Raji (cell line): Measurements from ENCODE around the gene TBCD.

Source experiments
- POLR2A ChIP-seq: IDR thresholded peaks from 2 replicates; pipeline ENCODE4 v1.6.1; 2011; ENCODE audit warnings: low read depth, low read length, control low read depth; ENCODE audit not compliant: insufficient read depth

TBCD gene

GRCh38 chr17:82920715-82921114 is 168.8 kb downstream of the TBCD start:
- TF ChIP-seq POLR2A, result no peak

DNA sequence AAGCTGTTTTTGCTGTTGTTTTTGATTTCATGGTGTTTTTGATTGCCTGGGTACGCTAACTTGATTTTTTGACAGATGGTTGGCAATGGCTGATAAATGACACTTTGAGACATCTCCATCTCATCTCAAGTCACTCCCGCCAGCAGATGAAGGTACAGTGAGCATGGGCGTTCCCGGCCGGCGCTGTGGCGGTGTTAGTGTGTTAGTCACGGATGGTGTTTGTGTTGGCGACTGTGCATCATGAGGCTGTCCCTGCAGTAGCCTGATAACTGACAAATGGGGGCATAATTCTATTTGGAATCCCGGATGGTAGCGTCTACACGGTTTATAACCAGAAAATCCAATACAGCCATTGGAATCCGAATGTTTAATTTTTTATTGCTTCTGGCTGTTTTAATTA is 169.6 kb downstream of the TBCD start:
- TF ChIP-seq POLR2A, result no peak

GRCh38 chr17:82922646-82923045 is 170.8 kb downstream of the TBCD start:
- TF ChIP-seq POLR2A, result no peak

- no peak for TF ChIP-seq POLR2A
Measured at GRCh38 chr17:82923366-82924113, 171.7 kb downstream of the TBCD start.

DNA sequence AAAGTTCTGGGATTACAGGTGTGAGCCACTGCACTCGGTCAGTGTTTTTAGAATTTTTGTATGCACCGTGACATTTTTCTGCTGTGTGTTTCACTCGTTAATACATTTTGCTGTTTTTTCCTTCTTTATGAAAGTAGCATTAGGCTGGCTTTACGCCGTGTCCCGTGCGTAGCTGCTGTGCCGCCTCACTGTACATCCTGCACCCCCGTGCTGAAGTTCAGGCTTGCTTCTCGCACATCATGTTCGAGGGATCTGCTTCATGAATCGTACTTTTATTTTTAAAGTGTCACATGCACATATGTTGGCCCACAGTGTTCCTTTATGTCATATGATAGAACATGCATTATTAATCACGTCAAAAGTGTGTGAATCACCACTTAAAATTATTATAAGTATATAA is 172.3 kb downstream of the TBCD start:
- TF ChIP-seq POLR2A, result no peak

GRCh38 chr17:82924812-82925211 is 172.9 kb downstream of the TBCD start:
- TF ChIP-seq POLR2A, result no peak

DNA sequence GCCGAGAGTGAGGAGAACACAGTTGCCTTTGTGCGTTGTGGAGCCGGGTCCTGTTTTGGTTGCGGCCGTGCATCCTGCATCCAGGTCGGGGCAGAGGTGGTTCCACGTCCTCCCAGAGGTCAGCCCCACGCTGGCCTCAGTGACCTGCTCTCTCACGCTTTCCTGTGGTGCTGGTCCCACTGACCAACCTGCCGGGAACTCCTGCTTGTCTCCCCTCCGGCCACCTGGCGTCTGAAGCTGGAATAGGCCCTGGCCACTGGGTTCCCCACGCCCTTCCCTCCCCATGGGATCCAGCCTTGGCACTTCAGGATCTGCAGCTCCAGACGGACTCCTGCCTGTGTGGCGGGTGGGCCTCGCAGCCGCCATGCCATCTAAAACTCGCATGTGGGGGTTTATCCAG is 173.5 kb downstream of the TBCD start:
- no peak for TF ChIP-seq POLR2A

- TF ChIP-seq POLR2A, result no peak
Measured at GRCh38 chr17:82926081-82926480, 174.2 kb downstream of the TBCD start.

- no peak for TF ChIP-seq POLR2A
Measured at GRCh38 chr17:82926716-82927115, 174.9 kb downstream of the TBCD start.

DNA sequence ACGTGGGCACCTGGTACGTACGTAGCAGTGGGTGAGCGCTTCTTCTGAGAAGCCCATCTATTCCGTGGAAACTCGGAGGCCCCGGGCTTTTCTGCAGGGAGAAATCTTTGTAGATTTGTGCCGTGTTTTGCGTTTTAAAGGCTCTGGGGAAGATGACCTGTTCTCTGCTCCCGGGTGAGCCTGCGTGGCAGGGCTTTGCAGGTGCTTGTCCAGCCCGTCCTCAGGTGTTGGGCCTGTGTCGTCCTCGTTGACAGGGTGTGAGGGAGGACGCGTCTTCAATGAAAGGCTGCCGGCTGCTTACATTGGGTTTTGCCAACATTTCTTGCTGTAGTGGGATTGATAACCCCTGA is 175.4 kb downstream of the TBCD start:
- no peak for TF ChIP-seq POLR2A

DNA sequence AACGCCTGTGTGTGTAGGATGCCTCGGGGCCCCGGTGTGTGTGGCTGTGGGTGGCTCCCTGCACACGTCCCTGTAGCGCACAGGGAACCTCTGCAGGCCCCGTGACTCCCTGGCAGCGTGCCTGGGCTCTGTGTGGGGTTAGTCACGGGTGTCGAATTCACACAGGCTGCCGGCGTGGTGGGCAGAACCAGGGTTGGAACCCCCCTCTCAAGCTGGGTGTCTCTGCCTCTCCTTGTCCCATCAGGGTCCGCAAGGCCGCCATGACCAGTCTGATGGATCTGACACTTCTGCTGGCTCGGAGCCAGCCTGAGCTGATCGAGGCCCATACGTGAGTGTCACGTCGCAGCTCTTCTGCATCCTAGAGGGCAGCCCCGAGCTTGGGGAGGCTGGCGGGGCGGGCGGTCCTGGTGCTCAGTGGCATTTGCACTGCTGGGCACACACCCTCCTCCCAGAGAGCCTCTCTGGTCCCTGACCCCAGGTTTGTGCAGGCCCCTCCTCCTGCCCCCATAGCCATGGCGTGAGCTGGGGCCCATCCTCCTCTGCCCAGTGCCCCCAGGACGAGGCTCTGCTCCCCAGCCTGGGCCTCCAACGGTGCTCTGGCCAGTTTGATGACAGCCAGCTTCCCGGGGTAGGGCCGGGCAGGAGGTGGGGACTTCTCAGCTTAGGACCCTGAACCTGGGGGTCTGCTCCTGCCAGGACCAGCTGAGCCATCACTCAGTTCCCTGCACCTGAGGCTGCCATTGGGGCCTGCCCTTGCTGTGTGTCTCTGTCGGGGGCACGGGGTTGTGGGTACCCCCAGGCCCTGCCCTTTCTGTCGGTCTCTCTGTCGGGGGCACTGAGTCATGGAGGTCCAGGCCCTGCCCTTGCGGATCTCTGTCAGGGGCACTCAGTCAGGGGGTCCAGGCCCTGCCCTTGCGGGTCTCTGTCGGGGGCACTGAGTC is 176.1 kb downstream of the TBCD start:
- TF ChIP-seq POLR2A, result no peak

DNA sequence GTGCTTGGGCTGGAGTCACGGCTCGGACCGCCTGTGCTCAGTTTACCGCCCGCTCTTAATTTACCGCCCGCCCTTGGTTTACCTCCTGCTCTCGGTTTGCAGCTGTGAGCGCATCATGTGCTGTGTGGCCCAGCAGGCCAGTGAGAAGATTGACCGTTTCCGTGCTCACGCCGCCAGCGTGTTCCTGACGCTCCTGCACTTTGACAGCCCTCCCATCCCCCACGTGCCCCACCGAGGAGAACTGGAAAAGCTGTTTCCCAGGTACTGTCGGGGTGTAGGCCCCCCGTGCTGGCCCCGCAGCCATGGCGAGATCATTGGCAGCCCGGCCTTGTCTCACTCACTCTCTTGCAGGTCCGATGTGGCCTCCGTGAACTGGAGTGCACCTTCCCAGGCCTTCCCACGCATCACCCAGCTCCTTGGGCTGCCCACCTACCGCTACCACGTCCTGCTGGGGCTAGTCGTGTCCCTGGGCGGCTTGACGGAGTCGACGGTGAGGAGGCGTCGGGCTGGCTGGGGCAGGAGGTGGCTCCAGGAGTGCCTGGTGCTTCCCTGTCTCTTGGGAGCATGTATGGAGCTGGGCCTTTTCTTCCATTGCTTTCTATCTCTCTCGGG is 177.3 kb downstream of the TBCD start:
- no peak for TF ChIP-seq POLR2A

- no peak for TF ChIP-seq POLR2A
Measured at GRCh38 chr17:82929676-82930042, 177.8 kb downstream of the TBCD start.

DNA sequence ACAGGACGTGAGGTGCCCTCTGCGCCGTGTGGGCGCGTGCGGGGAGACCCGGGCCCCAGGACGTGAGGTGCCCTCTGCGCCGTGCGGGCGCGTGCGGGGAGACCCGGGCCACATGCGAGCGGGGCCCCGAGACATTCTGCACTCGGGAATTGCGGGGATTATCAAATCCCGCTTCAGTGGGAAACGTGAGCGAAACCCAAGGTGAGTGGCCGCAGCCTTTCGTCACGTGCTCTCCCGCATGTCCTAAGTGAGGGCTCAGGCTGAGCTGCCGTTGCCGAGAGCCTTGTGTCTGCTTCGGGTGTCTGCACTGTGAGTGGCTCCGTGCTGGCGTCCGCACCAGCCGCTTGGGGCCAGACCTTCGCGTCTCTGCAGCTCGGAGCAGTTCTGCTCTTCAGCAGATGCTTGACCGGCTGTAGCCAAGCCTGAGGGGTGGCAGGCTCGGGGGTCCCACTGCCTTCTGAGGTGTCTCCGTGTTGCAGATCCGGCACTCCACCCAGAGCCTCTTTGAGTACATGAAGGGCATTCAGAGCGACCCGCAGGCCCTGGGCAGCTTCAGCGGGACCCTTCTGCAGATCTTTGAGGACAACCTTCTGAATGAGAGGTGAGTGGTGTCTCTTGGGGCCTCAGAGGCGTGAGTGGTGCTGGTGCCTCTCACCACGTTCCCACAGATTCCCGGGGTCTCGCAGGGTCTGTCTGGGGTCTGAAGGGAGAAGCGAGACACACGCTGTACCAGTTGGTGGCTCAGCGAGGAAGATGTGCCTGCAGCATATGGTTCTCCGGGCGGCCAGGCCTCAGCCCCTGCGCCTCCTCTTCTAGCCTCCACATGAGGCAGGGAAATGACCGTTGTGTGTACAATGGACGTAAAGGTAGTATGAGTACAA is 178.4 kb downstream of the TBCD start:
- no peak for TF ChIP-seq POLR2A
